ENCODE data around the gene RNF169.
"Not testable (repeated sequence)": the region's sequence is repeated elsewhere in the genome, so short reads cannot be mapped to it uniquely, and the experiment has no call there.

The RNF169 gene

DNA sequence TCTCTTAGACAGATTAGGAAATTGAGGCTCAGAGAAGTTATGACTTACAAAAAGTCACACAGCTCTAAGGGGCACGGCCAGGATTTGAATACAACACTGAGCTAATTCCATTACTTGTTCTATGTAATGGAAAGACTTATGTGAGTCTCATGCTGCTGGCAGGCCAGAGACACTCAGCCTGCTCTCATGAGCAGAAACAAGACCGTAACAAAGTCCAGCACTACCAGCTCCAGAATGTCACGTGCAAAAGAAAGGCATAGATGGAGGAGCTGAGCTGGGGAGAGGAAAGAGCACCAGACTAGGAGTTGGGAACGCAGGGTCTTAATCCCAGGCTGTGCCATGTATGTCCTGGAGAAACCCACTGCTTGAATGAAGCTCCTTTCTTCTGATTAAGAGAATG, 19.3 kb upstream of the RNF169 start:
- DNase-seq: no peak

DNA sequence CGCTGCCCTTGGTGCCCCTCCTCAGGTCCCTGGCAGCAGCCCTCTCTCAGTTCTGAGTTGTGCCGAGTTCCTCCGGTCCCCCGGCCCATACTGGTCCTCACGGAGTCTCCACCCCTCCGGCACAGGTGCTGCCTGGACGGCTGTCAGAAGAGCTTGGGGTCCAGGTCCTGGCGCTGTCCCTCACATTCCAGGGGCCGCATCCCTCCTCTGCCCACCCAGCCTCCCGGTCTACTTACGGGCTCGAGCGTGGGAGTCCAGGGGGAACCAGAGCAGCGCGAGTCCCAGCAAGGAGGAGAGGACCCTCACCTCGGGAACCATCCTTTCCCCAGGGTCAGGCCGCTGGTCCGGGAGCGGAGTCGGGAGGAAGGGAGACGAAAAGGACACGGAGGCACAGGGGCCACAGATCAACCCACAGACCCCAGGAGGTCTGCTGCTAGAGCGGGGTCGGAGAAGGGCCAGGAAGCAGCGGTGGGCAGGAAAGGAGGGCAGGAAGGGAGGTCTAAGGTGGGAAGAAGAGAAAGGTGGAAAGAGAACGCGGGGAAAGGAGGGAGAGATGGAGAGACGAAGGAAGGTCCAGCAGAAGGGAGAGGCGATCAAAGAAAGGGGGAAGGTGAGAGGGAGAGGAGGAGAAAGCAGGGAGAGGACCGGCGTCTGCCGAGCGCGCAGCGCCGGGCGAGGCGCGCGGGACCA, 17.9 kb upstream of the RNF169 start:
- no peak for DNase-seq

DNA sequence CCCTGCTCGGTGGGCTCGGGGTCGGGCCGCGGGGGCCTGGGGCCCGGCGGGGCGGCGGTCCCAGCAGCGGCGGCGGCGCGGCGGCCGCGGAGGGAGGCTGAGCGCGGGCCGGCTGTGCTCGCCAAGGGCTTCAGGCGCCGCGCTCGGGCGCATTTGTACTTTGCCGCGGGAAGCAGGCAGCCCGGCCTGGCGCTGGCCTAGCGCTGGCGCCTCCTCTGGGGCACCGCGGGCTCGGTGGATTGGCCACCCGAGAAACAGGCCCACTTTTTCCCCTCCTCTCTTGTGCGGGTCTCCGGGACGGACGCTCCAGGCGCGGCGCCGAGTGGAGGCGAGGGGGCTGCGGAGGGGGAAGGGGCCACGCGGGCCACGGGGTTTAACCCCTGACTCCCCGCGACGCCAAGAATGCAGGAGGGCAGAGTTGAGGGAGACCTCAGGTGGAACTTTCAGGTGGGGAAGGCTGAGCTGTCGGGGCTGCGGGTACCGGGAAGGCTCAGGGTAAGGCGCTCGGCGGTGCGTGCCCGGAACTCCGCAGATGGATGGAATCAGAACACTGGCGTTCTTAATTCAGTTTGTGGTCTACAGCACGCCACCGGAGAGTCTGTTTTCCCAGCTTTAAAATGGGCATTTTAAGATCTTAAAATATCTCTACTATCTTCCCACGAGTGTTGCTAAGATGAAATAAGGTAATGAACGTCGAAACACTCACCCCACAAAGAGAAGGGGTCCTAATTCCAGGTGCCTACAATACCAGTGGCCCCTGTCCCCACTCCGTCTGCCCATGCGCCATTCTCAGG, 17.2 kb upstream of the RNF169 start, which contains the start of gene CHRDL2:
Gene CHRDL2 (minus strand): TSS at position 126 of the 794 bp plus-strand sequence. CDS start 538 bp downstream, outside the sequence.
- DNase-seq: peak in 7 of 56 donors; percentile 5 to 35 (median 23)

DNA sequence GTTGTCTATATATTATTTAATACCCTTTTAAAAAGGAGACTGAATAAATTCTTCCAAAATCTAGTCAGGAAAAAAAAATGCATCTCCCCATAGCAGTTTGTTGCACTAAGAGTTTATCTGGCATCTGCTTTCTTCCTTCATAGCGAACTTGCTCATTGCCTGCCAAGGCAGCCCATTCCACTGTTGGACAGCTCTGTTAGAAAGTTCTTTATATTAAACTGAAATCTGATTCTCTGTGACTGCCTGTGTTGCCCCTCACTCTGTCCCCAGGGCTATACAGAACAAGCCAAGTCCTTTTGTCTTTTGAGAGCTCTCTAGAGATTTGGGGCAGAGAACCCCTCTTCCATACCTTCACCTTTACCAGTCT, 14.1 kb upstream of the RNF169 start:
- no peak for DNase-seq

DNA sequence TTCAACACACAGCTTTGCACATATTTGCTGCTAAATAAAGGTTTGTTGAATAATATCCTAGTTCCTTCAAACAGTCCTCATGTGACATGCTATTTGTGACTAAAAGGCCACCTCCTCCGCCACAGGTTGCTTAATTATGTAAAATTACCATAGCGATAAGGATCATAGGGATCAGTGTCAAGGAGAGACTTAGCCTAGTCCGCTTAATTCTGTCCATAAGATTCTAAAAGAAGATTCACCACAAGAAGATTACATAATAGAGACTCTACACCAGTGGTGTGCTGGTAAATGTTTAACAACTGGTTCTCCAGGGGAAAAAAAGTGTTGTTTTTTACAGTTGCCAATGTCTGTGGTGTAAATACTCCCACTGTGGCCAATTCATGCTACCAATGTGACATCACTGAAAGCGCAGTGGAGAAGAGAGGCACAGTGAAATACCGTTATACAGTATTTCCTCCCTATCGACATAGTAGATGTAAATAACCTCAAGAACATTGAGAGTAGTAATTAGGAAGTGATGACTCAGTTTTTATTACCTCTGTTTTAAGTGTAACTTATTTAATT, 13.2 kb upstream of the RNF169 start:
- no peak for DNase-seq

DNA sequence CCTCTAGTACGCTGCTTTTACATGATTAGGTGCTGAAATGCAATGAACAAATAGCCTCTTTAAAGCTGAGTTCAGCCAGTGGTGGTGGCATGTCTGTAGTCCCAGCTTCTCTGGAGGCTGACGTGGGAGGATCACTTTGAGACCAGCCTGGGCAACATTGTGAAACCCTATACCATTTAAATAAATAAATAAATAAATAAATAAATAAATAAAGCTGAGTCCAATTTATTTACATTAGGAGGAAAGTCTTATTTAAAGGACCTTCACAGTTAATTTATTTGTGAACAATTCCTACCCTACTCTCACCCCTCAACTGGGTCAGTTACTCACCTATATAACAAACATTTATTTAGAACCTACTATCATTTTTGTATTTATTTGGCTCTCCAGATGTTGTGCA, 12.6 kb upstream of the RNF169 start:
- DNase-seq: no peak

DNA sequence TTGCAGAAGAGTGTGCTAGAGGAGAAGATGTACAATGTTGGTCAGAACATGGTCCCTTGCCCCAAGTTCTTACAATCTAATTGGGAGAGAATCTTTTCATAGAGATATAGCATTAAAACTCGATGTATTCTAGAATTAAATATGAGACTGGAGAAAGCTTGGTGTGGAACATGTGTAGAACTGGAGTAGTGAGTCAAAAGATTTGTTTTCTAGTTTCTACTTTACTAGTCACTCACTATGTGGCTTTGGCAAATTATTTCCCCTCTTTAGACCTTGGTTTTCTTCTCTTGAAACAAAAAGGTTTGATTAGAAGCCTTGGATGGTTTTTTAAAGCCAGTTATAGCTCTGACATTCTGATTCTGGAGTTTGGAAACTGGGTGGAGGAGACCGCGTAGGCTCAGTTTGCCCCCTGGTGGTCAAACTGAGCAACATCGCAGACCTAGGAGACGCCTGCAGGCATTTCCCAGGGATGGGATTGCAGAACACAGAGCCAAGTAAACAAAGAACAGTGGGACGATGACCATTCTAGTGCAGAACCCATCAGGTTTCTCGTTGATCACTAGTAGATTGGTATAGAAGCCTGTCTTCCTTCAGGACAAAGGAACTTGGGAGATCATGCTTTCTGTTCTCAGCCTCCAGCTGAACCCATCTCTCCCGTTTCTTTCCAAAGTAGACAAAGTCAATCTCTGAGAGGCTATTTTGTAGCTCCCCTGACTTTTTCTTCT, 8.9 kb upstream of the RNF169 start:
- DNase-seq: peak in 8 of 56 donors; percentile 5 to 56 (median 25)

DNA sequence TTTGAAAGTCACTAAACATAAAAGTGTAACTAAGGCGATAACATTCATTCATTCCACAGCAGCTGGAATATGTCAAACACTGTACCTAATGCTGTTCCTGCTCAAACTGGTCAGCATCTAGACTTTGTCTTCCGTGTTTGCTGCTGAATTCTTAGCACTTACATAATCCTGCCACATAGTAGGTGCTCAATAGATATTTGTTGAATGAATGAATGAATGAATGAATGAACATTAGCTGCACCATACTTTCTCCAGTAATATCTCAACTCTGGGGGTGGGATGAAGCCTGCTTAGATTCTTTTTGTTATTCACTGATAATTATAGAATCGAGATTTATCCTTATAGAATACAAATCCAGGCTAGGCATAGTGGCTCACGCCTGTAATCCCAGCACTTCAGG, 6.6 kb upstream of the RNF169 start:
- DNase-seq: no peak

DNA sequence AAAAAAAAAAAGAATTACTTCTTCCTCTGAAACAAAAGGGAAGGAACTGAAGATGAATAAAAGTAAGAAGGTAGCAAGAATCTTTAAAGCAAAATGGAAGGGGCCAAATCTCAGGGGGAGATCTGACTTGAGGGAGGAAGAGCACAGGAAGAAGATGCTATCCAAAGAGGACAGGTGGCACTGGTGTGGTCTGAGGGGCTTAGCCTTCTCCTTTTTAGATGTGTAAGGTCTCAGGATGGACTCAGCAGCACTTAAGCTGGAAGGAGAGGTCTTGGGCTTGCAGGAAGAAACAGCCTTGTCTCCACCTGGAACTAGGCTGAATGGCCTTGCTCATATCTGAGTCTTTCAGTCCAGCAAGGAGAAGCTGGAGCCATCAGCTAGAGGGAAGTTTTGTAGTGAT, 5.0 kb upstream of the RNF169 start:
- DNase-seq: no peak

DNA sequence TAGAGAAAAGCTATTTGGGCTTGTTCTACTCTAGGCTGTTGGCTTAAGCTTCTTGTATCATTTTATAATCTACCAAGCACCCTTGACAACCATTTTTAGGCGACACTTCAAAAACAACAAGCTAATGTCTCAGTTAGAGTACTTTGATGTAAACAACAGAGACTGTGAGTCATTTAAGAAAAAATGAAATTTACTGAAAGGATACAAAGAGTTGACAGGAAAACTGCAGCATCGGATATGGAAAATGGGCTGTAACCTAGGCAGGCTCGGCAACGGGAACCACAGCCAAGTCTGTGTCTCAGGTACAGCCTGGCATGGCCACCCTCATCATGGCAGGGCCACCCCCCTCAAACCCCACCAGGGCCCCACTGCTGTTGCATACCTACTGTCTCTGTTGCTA, 4.4 kb upstream of the RNF169 start:
- DNase-seq: no peak

DNA sequence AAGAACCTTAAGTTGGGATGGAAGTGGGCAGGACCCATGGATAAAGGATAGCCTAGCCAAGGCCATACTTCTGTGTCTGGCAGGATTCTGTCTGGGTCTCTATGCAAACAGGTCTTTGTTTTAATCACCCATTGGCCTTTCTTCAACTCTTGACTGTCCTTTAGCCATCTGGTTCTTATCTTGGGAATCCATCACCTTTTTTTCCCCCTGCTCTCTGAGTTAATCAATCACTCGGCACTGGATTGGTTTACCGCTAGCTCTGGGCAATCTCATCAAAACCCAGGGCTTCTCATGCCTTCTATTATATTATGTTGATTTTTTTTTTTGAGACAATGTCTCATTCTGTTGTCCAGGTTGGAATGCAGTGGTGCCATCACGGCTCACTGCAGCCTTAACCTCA, 1.8 kb upstream of the RNF169 start:
- no peak for DNase-seq

DNA sequence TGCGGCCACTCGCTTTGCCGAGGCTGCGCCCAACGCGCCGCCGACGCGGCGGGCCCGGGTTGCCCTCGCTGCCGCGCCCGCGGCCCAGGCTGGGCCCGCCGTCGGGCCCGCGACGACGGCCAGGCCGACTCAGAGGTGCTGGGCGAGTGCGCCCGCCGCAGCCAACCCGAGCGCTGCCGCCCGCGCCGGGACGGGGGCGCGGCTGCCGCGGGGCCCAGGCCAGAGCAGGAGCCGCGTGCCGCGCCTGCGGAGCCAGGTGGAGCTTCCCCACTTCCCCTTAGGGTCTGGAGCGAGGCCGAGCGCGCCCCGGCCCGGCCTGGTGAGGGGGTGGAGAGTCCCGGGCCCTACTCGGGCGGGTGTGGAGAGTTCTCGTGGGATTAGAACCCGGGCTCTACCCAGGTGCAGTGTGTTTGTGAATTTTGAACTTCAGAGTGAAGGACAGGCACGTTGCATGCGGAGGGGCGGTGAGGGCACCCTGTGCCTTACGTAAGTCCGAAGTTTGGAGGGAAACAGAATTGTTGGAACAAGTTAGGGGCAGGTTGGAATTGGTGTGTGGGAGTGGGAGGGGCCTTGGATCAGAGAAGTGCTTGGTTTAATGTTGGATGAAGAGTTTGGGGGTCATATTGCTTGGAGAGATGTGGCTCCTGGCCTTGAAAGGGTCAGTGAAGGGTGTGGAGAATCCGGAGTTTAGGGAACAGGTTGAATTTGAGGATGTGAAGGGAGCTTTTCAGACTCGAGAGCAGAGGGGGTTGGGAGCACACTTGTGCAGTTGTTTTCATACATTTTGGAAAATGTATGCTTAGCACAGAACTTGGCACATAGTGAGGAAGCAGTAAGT, 697 bp downstream of the RNF169 start:
- DNase-seq: peak in 23 of 56 donors; percentile 13 to 68 (median 40)

DNA sequence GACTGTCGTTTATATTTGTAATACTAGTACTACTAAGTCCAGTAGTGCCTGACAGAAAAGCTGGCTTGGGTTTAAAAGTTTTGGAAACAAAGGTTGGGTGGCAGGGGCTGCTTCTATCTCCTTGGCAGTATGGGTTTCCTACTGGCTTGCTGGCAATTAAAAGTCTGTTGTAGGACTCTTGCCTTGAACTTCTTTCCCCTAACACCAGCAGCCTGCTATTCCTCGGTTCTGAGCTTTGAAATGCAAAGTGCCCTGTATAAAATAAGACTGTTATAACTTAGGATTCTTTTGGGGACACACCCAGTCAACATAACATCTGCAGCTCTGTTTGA, 1.3 kb downstream of the RNF169 start:
- peak in 1 of 56 donors; percentile 31 for DNase-seq

DNA sequence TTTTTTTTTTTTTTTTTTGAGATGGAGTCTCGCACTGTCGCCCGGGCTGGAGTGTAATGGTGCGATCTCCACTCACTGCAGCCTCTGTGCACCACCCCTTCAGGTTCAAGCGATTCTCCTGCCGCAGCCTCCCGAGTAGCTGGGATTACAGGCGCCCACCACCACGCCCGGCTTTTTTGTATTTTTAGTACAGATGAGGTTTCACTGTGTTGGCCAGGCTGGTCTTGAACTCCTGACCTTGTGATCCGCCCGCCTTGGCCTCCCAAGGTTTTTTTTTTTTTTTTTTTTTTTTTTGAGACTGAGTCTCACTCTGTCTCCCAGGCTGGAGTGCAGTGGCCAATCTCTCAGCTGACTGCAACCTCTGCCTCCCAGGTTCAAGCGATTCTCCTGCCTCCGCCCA, 1.9 kb downstream of the RNF169 start:
- not testable (repeated sequence) for DNase-seq

DNA sequence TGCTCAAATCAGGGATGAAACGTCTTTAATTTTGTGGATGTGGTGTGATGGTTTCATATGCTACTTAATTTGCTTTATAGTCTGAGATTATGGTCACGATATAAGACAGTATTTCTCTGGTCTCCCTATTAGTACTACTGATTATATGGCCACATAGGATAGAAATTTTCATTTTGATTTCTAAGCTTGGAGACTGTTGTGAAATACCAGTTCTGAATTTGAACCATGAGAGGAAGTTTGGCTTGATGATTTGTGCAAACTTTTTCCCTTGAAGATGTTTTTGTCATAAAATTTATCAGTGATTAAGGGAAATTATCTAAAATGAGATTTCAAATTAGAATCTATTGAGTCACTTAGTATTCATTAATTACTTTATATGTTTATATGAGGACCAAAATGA, 2.7 kb downstream of the RNF169 start:
- DNase-seq: no peak

DNA sequence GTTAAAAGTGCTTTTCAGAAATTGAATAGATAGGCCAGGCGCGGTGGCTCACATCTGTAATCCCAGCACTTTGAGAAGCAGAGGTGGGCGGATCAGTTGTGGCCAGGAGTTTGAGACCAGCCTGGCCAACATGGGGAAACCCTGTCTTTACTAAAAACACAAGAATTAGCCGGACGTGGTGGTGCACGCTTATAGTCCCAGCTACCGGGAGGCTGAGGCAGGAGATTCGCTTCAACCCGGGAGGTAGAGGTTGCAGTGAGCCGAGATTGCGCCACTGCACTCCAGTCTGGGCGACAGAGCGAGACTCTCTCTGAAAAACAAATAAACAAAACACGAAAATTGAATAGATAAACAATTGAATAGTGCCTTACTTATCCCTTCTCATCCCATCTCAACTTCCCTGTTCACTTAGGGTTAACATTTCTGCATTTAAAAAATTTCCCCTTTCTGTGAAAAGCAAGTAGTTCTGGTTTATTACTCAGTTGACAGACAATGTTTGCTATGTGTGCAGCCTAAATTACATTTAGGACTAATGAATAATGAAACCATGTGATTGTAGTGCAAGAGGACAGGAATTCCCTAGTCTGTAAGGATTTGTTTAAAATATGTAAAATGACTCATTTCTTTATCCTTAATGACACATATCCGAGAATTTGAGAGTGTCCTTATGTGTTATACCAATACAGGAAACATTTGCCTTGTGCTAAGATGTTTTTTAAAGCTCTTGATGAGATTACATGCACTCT, 6.0 kb downstream of the RNF169 start:
- DNase-seq: no peak

DNA sequence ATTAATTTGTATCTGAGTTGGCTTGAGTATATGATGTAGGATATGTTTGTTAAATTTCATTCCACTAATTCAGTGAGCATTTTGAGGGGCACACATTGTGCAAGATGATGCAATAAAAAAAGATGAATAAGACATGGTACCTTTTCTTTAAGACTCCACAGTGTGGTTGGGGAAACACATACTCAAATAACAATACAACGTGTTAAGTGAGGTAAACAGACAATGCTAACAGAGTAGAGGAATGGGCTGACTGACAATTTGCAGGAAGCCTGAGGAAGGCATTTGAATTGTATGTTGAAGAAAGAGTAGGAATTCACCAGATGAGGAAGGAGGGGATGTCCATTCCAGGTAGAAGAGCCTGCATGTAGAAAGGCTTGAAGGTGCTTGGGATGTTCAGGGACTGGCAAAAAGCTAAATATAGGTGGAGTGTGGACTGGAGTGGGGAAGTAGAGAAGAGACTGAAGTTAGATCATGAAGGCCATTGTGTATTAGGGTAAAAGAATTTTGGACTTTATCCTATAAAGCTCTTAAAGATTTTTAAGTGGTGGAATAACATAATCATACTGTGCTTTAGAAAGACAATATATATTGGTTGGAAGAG, 6.8 kb downstream of the RNF169 start:
- DNase-seq: no peak

DNA sequence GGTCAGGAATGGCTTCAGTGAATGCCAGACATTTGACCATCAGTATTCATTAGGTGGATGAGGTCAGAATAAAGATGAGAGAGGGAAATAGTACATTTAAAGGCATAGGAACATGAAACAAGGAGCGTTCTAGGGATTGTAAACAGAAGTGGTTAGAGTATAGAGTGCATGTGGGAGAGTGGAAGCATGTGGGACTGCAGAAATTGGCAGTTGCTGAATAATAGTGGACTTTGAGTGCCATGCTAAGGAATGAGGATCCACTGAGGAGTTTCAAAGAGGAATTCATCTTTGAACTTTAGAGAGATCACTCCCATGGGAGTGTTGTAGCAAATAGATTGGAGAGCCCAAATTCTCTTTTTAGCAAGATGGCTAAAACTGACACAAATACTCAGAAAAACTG, 7.9 kb downstream of the RNF169 start:
- DNase-seq: no peak

DNA sequence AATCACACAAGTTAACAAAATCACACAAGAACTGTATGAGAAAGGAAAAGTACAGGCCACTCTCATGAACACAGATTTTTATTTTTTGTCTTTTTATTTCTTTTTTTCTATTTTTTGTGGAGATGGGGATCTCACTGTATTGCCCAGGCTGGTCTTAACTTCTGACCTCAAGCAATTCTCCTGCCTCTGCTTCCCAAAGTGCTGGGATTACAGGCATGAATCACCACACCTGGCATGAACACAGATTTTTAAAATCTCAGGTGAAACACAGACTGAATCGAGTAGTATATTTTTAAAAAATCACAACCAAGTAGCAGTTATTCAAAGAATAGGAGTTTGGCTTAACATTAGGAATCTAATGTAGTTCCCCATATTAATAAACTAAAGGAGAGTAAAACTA, 18.3 kb downstream of the RNF169 start:
- no peak for DNase-seq

DNA sequence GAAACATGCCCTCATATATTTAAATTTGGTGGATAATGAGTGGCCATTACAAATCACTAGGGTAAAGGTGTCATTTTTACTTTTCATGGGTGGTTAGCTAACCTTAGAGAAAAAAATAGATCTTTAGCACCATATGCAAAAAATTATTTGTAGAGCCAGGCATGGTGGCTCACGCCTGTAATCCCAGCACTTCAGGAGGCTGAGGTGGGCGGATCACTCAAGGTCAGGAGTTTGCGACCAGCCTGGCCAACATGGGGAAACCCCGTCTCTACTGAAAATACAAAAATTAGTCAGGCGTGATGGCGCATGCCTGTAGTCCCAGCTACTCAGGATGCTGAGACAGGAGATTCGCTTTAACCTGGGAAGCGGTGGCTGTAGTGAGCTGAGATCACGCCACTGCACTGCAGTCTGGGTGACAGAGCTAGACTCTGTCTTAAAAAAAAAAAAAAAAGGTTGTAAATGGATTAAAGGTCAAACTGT, 19.6 kb downstream of the RNF169 start:
- not testable (repeated sequence) for DNase-seq

Data from amygdala (tissue), 56 donors.